ENCODE data around the gene NRXN3.

NRXN3 gene

GRCh38 chr14:79809849-79810612 lies 1639.9 kb downstream of the NRXN3 start:
- H3K4me3 ChIP-seq (replicated peaks; ENCODE audit: low read depth, low read length), result no peak overlapping the region
- no peak for TF ChIP-seq CTCF (IDR thresholded peaks at IDR 0.05; ENCODE audit: insufficient read depth, low read length, poor library complexity, severe bottlenecking)
- no peaks in the 10 kb centered on the region for H3K27me3 ChIP-seq (replicated peaks; ENCODE audit: control insufficient read depth, insufficient read depth, low read length)
- no peaks in the 10 kb centered on the region for H3K36me3 ChIP-seq (ENCODE audit: control insufficient read depth, insufficient read depth, low read length)
- no peak for DNase-seq (ENCODE audit: extremely low read depth, insufficient read length)

DNA sequence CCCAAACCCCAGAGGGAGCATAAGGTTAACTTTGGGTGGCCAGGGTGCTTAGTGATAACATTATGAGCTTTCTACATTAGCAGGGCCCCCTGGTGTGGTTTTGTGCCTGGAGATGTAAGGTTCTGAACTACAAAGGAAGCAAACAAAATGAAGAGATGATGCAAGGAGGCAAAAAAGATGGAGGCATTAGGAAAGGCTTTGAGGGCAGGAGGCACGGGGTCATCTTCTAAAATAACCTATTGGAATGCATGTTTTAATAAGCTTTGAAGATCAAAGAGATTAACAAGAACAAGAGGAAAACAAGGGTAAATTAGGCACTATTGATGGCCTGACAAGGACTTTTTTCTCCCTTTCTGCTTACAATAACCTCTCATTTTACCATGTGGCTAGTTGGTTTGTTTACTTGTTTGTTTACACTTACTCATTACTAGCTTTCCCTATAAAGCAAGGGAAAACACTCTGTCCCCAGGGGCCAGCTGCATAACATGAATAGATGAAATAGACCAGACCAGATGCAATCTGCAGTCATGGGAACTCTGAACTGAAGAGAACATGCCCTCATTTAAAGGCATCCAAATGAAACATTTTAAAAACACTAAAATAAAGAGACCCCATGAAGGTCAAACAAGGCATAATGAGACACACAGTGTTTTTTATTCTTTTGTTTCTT lies 1650.8 kb downstream of the NRXN3 start:
- DNase-seq (ENCODE audit: extremely low read depth, insufficient read length), result no peak
- TF ChIP-seq CTCF (IDR thresholded peaks at IDR 0.05; ENCODE audit: insufficient read depth, low read length, poor library complexity, severe bottlenecking), result no peak
- Histone ChIP-seq H3K36me3 (ENCODE audit: control insufficient read depth, insufficient read depth, low read length) (no peaks in the 10 kb centered on the region), H3K27me3 (replicated peaks; ENCODE audit: control insufficient read depth, insufficient read depth, low read length) (no peaks in the 10 kb centered on the region), H3K4me3 (replicated peaks; ENCODE audit: low read depth, low read length) (no peak overlapping the region)

DNA sequence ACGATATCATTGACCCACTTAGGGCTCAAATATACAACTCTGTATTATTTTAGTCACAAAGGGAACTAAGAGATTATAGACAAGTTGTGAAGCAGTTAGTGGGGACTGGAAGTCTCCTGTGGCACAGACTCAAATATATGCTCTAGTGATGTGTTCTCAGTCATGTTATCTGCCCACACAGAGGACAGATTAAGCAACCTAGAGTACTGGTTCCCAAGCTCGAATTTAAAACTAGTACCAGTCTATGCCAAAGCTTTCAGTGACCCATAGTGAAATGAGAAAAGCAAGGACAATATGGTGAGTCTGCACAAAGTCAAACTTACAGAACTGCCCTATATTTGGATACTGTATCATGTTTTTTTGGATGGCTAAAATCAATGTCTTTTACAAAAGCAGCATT lies 1651.9 kb downstream of the NRXN3 start:
- TF ChIP-seq CTCF (IDR thresholded peaks at IDR 0.05; ENCODE audit: insufficient read depth, low read length, poor library complexity, severe bottlenecking), result no peak
- Histone ChIP-seq H3K27me3 (replicated peaks; ENCODE audit: control insufficient read depth, insufficient read depth, low read length) (no peaks in the 10 kb centered on the region), H3K36me3 (ENCODE audit: control insufficient read depth, insufficient read depth, low read length) (no peaks in the 10 kb centered on the region), H3K4me3 (replicated peaks; ENCODE audit: low read depth, low read length) (no peak overlapping the region)
- DNase-seq (ENCODE audit: extremely low read depth, insufficient read length), result no peak

DNA sequence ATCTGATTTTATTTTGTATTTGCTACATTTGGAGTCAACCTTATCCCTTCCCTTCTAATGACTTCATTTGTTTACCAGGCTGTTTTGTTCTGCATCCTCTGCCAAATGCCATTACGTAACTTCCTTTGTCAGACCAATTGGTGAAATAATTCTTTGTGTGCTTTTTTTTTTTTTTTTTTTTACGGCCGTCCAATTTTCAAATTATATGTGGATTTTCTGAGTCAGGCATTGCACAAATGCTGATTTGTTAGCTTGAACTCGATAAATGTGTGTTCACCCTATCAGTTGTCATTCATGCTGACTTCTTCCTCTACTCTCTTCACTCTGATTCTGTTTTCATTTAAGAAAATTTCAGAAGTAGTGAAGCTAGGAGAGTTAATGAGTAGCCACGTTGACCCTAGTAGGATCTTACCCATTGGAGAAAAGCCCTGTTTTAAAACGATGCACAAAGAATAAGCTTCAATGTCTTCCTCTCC lies 1654.9 kb downstream of the NRXN3 start:
- Histone ChIP-seq H3K27me3 (replicated peaks; ENCODE audit: control insufficient read depth, insufficient read depth, low read length) (no peaks in the 10 kb centered on the region), H3K4me3 (replicated peaks; ENCODE audit: low read depth, low read length) (no peak overlapping the region), H3K36me3 (ENCODE audit: control insufficient read depth, insufficient read depth, low read length) (no peaks in the 10 kb centered on the region)
- no peak for TF ChIP-seq CTCF (IDR thresholded peaks at IDR 0.05; ENCODE audit: insufficient read depth, low read length, poor library complexity, severe bottlenecking)
- DNase-seq (ENCODE audit: extremely low read depth, insufficient read length), result no peak

DNA sequence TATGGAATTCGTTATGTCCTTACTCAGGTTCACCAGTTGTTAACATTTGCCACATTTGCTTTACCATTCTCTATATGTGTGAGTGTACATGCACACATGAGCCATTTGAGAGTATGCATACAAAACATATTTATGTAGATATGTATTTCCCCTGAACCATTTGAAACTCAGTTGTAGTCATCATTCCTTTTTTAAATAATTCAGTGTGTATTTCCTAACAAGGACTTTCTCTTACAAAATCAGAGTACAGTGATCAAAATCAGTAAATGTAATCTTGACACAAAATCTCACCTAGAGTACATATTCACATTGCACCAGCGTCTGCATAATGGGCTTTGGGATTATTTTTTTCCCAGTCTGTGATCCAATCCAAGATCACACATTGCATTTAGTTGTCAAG lies 1656.2 kb downstream of the NRXN3 start:
- H3K27me3 ChIP-seq (replicated peaks; ENCODE audit: control insufficient read depth, insufficient read depth, low read length), result no peaks in the 10 kb centered on the region
- no peak for DNase-seq (ENCODE audit: extremely low read depth, insufficient read length)
- no peaks in the 10 kb centered on the region for H3K36me3 ChIP-seq (ENCODE audit: control insufficient read depth, insufficient read depth, low read length)
- no peak for TF ChIP-seq CTCF (IDR thresholded peaks at IDR 0.05; ENCODE audit: insufficient read depth, low read length, poor library complexity, severe bottlenecking)
- no peak overlapping the region for H3K4me3 ChIP-seq (replicated peaks; ENCODE audit: low read depth, low read length)

All from GM06990 (cell line).